Diencephalon (tissue), 1 donor: ENCODE results near the gene SPC24. TPM values are rescaled to one million over a fixed set of nuclear protein-coding genes. Genes with fewer than 3 reads are reported as not detected.

Source experiments
- total RNA-seq: library from RNA; depleted of rRNA; stranded (reverse); fragments of >200 nt; gene quantifications from one replicate; pipeline ENCODE4 v1.2.3, GENCODE V29; 2014

SPC24 gene
- 9.0 TPM for total RNA-seq

GRCh38 chr19:11155373-11156120, at the start of gene SPC24:
SPC24 (minus strand) TSS chr19:11155782; CDS start chr19:11155776, 6 bp downstream.

GRCh38 chr19:11197291-11198174, 42.0 kb upstream of the SPC24 start, which contains the start of gene KANK2:
KANK2 (minus strand) TSS chr19:11197545; CDS start chr19:11194511, 3,034 bp downstream.

Other genes with a start within 250 kb of the SPC24 start
- 28.8 TPM for gene YIPF2, start 227.1 kb downstream of the SPC24 start, total RNA-seq
- gene TIMM29, start 227.0 kb downstream of the SPC24 start, total RNA-seq, result 27.9 TPM
- gene SMARCA4, start 194.8 kb downstream of the SPC24 start, total RNA-seq, result 106 TPM
- 29.8 TPM for gene LDLR, start 66.3 kb downstream of the SPC24 start, total RNA-seq
- gene KANK2, start 41.8 kb upstream of the SPC24 start, total RNA-seq, result 12.2 TPM
- gene ANGPTL8, start 83.8 kb upstream of the SPC24 start, total RNA-seq, result not detected
- 3.7 TPM for gene DOCK6, start 106.7 kb upstream of the SPC24 start, total RNA-seq
- gene TSPAN16, start 140.4 kb upstream of the SPC24 start, total RNA-seq, result 0.46 TPM
- 28.8 TPM for gene RAB3D, start 183.9 kb upstream of the SPC24 start, total RNA-seq
- 53.1 TPM for gene TMEM205, start 190.5 kb upstream of the SPC24 start, total RNA-seq
- gene CCDC159, start 190.7 kb upstream of the SPC24 start, total RNA-seq, result 6.7 TPM
- 66.7 TPM for gene PLPPR2, start 199.7 kb upstream of the SPC24 start, total RNA-seq
- gene SWSAP1, start 218.9 kb upstream of the SPC24 start, total RNA-seq, result 1.2 TPM
- 3.2 TPM for gene EPOR, start 228.5 kb upstream of the SPC24 start, total RNA-seq